ENCODE results near the gene CLSTN2.

CLSTN2 gene

DNA sequence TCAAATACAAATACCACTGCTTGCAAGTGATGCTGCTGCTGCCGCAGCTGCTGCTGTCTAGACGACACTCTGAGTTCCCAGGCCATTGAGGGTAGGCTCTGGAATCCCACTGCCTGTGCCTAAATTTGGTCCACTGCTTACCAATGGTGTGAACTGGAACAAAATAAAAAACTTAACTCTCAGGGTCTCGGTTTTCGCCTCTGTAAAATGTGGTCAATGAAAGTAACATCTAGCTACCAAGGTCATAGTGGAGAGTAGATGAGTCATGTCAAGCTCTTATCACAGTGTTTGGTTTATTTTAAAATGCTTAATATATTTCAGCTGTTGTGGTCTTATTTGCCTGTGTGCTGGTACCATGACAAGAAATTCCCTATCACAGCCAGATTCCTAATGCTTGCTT lies 299.3 kb downstream of the CLSTN2 start:
- no peak for DNase-seq (ENCODE audit: low read depth, low spot score)

DNA sequence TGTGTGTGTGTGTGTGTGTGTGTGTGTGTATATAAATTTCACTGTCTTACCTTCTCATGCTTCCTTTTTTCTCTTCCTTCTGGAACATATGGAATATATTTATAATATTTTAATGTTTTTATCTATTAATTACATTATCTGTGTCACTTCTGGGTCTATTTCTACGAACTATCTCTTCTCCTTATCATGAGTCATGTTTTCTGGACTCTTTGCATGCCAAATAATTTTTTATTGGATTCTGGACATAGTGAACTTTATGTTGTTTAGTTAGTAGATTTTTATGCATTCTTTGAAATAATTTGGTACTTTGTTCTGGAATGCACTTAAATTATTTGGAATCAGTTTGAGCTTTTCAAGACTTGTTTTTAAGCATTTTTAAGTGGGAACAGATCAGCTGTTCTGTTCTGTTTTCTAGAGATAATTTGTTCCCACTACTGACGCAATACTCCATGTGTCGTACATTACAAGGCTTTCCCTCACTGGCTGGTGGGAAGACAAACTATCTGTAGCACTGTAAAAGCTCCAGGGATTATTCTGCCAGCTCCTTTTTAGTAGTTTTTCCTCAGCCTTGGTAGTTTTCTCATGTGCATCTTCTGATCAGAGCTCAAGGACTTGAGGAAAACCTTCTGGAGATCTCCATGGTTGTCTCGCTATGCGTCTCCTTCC lies 302.0 kb downstream of the CLSTN2 start:
- DNase-seq (ENCODE audit: low read depth, low spot score) = no peak

DNA sequence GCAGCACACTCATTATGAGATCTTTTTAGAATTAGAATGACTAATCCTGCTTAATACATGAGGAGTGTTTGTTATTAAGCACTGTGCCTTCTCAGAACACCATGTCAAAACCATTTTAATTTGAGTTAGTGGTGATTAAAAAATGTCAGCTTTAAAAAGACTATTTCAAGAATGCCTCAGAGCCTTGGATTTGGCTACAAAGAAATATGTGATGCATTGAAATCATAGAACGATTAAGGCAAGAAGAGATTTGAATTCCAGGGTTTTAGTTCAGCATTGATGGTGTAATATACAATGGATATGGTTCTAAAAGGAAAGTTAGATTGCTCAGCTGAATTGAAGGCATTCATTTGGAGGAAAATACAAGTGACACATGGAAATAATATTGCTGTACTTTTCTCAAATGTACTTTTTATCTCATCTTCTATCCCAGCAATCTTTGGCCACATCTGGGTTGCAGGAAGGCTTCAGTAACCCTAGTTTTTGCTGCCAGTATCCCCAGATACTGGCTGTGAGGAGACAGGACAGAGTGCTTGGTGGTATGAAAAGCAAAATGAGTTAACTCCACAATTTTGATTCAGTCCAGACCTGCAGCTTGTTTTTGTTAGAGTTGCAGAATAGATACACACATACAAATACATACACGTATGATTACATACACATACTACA lies 303.8 kb downstream of the CLSTN2 start:
- no peak for DNase-seq (ENCODE audit: low read depth, low spot score)

DNA sequence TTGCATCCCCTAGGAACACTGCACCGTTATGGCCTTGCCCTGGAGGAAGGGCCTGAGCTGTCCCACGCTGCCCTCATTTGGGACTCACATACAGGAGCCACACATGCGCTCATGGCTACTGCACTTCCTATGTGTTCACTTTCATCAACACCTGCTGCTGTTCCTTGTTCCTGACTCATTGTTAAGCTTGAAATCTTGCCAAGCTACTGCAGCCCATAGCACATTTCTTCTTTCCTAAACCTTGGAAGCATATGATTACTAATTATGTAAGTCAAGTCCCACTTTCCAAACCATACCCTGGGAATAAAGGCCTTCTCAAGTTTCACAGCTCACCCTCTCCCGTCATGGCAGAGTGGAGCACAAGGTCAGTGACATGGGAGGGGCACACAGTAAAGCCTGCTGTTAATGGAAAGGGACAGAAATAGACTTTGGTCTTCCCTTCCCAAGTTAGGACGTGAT lies 307.9 kb downstream of the CLSTN2 start:
- no peak for DNase-seq (ENCODE audit: low read depth, low spot score)

DNA sequence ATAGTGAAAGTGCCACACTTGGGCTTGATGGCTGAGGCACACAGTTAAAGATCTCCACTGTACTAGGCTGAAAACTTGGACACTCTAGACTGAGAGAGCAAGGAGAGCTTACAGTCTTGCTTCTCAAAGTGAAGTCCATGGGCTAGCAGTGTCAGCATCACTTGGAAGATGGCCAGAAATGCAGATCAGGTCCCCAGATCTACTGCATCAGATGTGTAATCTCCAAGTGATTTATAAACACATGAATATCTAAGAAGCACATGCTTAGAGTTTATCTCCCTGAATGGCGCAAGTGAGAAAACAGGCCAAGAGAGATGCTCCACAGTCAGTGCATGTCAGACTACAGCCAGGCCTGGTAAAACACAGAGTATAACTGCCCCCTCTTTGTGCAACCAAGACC lies 308.6 kb downstream of the CLSTN2 start:
- no peak for DNase-seq (ENCODE audit: low read depth, low spot score)

DNA sequence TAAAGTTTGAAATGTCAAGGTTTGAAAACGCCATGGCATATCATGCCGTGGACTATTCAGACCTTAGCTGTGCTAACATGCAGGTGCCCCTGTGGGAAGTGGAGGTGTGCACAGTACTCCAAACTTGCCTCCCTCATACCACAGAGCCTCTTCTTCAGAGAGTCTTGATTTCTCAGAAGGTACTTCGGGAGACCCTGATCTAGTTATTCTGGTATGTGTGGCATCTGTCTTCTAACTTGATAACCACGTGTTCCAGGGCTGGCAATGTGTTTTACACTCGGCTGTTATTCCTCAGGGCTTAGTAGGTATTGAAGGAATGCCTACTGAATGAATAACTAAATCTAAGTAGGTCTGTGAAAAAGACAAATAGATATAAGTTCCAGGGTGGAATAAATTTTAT lies 309.9 kb downstream of the CLSTN2 start:
- DNase-seq (ENCODE audit: low read depth, low spot score) = no peak

DNA sequence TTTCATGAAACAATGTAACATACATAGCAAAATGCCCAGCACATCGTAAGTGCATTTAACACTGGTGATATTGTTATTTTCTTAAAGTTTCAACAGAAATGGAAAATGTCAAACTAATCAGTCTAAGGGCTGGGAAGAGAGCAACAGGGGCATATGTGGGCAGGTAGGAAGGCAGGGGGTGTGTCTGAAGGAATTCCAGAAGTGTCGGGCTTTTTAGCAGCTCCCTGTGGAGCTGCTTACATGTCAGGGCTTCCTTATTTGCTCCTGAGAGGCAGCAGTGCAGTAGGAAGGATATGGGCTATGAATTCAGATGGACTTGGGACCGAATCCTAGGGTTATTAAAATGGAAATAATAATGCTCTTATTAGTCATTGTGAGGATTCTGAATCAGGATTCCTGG lies 311.6 kb downstream of the CLSTN2 start:
- DNase-seq (ENCODE audit: low read depth, low spot score) = no peak

DNA sequence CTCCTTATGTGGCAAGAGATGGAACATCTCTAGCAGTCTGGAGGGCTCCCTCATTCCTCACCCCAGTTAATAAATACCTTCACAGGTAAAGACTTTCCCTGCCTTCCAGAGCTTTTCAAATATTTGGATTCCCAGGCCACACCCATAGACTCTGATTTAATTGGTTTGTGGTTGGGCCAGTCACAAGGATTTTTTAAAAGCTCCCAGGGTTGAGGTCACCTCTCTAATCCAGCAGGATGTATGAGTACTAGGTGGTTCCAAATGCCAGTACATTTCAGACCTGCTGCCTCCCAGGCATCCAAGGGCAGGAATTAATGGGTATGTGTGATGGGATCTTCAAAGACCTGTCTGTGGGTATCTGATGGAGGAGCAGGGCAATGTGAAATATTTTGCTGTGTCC lies 312.8 kb downstream of the CLSTN2 start:
- no peak for DNase-seq (ENCODE audit: low read depth, low spot score)

DNA sequence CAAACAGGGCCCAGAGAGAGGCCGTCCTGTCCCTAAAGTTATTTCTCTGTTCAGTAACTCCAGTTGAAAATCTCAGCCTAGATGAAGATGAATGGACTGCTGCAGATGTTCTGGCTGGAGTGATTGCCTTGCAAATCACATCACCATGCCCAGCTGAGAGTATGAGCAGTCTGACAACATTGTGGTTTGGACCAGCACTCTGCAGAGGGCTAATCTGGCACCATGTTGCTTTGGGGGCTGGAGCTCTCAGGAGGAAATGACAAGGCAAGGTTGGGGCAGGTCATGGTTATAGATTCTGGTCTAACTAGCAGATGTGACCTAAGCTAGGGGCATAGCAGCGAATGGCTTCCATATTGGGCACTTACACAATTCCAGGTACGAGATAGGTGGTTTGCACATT lies 314.2 kb downstream of the CLSTN2 start:
- DNase-seq (ENCODE audit: low read depth, low spot score) = no peak

DNA sequence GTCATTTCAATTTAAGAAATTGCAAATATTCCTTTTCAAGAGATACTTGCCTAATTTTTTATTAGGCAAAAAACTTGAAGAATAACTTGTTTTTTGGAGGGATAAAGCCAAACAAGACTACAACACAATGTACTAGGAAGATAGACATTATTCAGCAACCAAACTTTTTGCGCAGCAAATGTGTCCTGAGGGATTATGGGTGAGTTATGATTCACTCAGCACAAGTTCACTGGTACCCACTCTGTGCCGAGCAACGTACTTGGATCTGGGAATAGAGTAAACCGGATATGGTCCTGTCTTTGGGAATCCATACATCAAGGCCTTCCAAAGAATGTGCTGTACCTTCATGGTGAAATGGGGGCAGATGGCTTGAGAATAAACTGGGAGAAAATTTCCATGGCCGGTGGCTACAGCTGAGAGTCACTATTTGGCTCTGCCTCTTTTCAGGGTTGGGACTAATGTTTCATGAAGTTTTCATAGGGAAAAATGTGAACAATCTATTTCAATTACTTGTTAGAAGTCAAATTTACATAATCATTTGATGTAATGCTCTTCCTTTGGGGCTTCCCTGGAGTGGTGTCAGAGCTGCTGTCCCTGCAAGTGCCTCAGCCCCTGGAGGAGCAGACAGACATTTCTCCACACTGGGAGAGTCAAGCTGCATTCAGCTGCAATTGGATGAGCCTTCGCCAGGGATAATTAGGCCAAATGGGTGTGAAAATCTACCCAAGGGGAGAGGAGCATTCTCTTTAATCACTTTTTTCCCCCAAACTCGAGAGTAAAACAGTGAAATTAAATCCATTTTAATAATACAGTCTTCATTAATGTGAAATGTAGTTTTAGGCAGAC lies 315.2 kb downstream of the CLSTN2 start:
- no peak for DNase-seq (ENCODE audit: low read depth, low spot score)

DNA sequence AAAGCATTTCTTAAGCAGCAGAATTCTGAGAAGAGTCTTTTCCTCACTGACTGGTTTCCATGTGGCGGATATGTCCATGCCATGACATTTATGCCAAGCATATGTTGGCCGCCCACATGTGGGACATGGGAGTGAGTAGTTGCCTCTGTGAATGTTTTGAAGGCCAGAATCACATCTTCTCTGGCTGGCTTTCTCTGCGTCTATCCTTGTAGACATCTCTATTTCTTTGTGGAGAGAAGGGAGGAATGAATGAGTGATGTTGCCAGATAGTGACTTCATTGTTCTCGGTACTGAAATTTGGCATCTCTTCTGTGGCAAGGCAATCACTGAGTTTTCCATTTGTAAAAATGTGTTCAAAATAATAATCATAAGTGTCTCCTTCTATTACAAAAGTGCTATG lies 316.0 kb downstream of the CLSTN2 start:
- no peak for DNase-seq (ENCODE audit: low read depth, low spot score)

DNA sequence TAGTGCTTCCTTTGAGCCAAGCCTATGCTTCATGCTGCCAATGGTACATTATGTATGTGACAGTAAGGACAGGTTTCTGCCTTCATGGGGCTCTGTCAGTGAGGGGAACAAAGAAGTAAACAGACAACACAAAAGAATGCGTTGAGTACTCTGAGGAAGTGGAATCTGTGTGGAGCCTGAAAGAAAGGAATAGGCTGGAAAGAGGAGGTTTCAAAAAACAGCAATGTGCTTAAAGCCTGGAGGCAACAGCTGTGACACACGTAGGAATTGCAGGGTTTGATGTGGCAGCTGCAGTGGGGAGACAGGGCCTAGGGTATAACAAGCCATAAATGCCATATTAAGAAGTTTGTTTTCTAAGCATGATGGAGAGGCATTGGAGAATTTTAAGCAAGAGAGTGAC lies 316.7 kb downstream of the CLSTN2 start:
- peak; percentile 76 for DNase-seq (ENCODE audit: low read depth, low spot score)

DNA sequence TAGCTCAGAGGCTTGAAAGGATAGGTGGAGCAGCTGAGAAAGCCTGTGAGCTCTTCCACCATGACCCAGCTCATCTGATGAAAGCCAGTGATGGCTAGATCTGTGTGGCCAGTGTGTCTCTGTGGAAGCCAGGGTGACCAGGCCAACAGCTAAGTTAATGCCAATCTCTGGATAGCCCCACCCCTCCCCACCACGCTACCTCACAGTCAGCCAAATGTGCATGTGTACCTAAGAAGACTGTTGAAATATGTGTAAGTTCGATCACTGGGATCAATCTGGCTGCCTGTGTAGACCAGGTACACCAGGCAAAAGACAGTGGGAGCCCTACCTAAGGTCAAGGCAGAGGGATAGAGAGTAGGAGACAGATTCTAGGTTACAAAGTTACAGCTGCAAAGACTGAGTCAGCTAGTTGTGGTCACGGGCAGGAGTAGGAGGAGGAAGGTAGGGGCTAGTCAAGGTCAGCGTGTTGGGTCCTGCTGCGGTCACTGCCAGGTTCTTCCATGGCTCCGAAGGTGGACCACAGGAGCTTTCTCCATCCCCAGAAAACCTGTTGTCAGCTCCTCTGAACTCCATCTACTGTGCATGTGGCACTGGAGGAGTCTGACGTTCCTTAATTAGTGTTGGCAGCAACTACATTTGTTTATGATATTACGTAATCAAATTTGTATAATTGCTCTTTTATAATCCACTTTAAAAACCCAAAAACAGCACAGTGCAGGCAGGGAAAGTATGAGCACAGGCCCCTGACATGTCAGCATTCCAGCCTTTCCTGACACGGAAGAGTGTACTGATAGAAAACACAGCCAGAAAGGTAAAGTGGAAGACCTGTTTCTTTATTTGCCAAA lies 318.0 kb downstream of the CLSTN2 start:
- DNase-seq (ENCODE audit: low read depth, low spot score) = no peak

DNA sequence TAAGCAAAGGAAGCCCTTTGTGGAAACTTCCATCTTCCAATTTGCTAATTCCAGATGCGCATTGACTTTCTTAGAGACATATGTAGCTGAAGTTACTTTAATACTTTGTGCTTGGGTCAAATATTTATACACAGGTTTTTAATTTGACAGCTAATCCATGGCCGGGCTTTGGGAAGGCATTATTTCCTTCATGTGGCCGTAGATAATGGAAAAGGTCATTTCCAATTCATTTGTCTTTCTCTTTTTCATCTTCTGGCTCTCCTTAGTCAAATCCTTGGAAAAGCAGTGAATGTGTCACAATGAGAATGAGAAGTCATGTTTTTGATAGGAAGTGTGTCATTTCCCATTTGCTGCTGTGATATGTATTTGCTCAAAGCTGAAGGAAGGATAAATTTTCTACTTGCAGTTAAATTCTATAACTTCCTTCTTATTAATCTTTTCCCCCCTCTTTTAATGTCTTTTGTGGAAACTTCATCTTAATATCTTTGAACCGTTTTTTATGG lies 323.3 kb downstream of the CLSTN2 start:
- DNase-seq (ENCODE audit: low read depth, low spot score) = no peak

DNA sequence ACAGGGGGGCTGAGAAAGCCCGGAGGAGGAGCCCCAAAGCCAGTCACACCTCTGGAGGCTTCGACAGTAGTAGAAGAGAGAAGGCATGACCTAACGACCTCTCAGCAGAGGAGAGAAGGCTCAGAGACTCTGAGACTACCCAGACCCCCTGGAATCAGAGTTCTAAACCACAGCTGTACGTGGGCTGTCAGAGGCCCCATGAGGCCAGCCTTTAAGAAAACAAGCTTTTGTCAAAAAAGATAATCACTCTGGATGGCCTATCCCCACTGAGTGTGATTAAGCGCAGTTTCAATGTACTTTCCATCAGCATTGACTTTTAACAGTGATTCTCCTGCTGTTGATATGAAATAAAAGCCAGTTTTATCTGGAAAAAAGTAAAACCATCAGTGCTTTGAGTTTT lies 330.3 kb downstream of the CLSTN2 start:
- no peak for DNase-seq (ENCODE audit: low read depth, low spot score)

DNA sequence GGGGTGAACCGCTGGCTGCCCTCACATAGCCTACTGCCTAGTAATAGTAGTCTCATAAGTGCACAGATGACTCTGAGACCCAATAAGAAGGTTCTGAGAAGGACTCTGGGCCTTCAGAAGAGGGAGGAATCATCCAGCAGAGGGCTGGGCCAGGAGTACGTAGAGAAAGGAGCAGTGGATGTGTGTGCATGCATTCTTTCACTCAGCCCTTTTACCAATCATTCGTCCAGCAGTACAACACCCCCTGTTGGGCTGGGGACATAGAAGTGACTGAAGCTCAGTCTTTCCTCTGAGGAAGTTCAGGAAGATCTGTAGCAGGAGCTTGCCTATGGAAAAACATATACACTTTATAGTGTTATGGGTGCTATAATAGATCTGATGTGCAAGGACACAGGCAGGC lies 333.1 kb downstream of the CLSTN2 start:
- DNase-seq (ENCODE audit: low read depth, low spot score) = no peak

DNA sequence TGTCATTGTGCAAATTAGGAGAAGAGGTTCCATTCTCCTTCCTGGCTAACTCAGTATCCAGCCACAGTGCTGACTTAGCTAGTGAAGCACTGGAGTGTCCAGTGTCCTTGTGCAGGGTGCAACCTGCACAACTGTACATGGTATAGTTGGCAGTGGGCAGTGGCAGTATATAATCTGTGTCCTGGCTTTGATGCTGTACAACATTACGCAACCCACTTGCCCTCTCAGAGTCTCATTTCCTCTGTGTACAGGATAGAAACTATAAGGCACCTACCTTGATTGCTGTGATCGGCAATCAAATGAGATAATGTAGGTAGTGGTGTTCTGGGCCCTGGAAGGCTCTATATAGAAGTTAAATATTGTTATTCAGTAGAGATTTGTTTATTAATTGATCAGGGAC lies 333.6 kb downstream of the CLSTN2 start:
- DNase-seq (ENCODE audit: low read depth, low spot score) = no peak

DNA sequence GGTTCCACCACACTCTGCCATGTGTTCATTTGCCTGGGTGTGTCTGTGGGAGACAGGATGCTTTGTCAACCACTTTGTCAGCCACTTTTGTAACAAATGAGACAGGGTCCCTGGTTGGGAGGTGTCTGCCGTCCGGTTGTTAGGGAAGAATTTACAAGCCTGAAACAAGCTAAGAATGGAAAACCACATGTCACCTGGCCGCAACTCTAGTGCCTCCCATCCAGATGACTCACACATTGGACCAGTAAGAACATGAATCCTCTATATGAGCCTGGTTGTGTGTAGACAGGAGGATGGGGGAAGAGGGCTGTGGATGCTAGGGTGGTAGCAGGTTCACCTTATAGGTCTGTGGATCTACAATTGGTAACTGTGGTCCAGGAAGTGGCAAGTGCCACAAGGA lies 335.3 kb downstream of the CLSTN2 start:
- DNase-seq (ENCODE audit: low read depth, low spot score) = no peak

DNA sequence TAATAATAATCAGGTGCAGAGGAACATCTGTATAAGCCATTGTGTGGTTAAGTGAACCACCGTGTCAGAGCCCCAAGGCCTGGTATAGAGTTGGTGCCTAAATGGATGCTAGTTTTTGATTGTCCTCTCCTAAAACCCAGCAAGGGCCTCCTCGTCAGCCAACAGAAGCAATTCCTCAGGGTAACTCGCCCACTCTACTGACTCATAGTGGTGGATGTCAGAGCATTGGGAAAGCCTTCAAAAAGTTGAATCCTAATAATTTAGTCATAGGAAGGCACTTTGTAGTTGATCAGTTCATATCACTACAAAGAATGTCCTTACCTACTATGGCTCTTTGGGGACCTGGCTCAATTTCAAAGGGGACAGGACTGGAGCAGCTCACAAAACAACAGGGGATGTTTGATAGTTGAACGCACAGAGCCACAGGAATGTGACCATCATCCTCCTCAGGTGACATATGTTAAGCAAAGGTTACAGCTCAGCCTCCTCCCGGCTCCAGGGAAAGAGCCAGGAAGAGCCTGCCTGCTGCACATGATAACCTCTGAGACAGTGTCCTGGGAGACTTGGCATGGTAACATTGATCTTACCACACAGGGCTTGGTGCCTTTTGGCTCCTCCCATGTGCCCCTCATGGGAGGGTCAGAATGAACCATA lies 338.7 kb downstream of the CLSTN2 start:
- no peak for DNase-seq (ENCODE audit: low read depth, low spot score)

DNA sequence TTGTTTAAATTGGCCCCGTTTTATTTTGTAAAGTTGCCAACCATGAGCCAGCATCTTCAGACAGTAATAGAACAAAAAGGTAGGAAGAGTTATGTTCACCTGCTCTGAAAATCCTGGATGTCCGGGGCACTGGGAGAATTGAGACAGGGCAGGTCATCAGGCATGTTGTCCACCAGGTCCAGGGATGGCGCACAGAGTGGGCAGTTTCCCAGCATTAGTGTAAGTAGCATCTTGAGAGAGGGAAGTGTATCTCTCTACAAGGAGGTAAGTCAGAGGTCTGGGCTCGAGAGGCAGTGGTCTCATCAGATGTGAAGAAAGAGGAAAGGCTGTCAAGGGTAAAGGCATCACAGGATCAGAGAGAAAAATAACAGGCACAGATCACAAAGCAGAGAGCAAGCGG lies 339.4 kb downstream of the CLSTN2 start:
- no peak for DNase-seq (ENCODE audit: low read depth, low spot score)

DNA sequence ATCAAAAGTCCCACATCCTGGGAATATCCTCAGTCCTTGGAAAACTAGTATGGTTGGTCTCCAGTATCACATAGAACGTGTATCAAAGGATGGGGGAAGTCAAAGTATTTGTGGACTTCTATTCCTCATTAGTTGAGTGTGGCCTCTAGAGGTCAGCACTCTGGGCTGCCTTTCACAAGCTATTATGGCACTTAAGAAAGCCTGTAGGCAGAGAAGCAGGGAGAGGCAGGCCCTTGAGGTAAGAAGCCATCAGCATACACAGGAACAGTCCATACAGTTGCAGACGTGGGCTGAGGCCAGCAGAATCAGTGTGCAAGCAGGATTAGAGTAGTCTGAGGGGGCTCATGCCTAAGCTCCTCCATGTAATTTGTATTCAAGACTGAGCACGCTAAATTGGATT lies 341.7 kb downstream of the CLSTN2 start:
- DNase-seq (ENCODE audit: low read depth, low spot score) = peak; percentile 48

Measured in ELF-1 (cell line).